WI38 (cell line): Measurements from ENCODE around the gene KRT9.
"Not testable (repeated sequence)": the region's sequence is repeated elsewhere in the genome, so short reads cannot be mapped to it uniquely, and the experiment has no call there.

ENCODE experiments used
- H3K4me3 ChIP-seq: 2 replicates; pipeline ENCODE4 v1.5.1; 2011; ENCODE audit warnings: low read depth, mild to moderate bottlenecking, control low read depth, low read length
- CTCF ChIP-seq: IDR thresholded peaks from 2 replicates; pipeline ENCODE4 v1.5.1; 2012; ENCODE audit warnings: low read depth, mild to moderate bottlenecking, control low read depth, low read length

The KRT9 gene

GRCh38 chr17:41545829-41546410, 25.9 kb downstream of the KRT9 start:
- H3K4me3 ChIP-seq, result no peak overlapping the region
- TF ChIP-seq CTCF, result no peak

- H3K4me3 ChIP-seq, result no peak overlapping the region
- no peak for TF ChIP-seq CTCF
These were observed 26.9 kb downstream of the KRT9 start for GRCh38 chr17:41544935-41545334.

- TF ChIP-seq CTCF, result no peak
These were observed 27.4 kb downstream of the KRT9 start for GRCh38 chr17:41544491-41544892.

GRCh38 chr17:41542786-41543185, 29.1 kb downstream of the KRT9 start:
- not testable (repeated sequence) for H3K4me3 ChIP-seq

More at GRCh38 chr17:41544491-41544892, 27.4 kb downstream of the KRT9 start:
- H3K4me3 ChIP-seq, result no peak overlapping the region

- no peak for TF ChIP-seq CTCF
- no peak overlapping the region for H3K4me3 ChIP-seq
These were observed 29.5 kb downstream of the KRT9 start for GRCh38 chr17:41542357-41542756.

GRCh38 chr17:41540921-41541625, 30.8 kb downstream of the KRT9 start:
- TF ChIP-seq CTCF, result no peak
- H3K4me3 ChIP-seq, result no peak overlapping the region

- TF ChIP-seq CTCF, result no peak
- H3K4me3 ChIP-seq, result no peak overlapping the region
These were observed 31.7 kb downstream of the KRT9 start for GRCh38 chr17:41539979-41540701.
